K562 (cell line): ENCODE results near the gene SST. TPM values are rescaled to one million over a fixed set of nuclear protein-coding genes. Genes with fewer than 3 reads are reported as not detected.

Experiments
- CHAMP1 ChIP-seq: fragments of 450-650 bp; IDR thresholded peaks from 2 replicates; pipeline ENCODE4 v1.6.1; 2016; ENCODE audit warnings: mild to moderate bottlenecking
- DMBX1 ChIP-seq: fragments of 250-450 bp; sonication (Bioruptor Pico); IDR thresholded peaks from 2 replicates; pipeline ENCODE4 v1.8.0; 2022; ENCODE audit warnings: inconsistent platforms, mild to moderate bottlenecking, moderate library complexity, borderline replicate concordance
- HMBOX1 ChIP-seq: sonication (generic); IDR thresholded peaks from 2 replicates; pipeline ENCODE4 v1.6.1; 2016
- HMG20A ChIP-seq: fragments of 450-650 bp; formaldehyde crosslinking; conservative IDR thresholded peaks from 2 replicates; pipeline ENCODE4 v1.4.0; 2020; ENCODE audit warnings: mild to moderate bottlenecking, mixed read lengths
- PBX2 ChIP-seq, 2 experiments: IDR thresholded peaks in 1 of 2; conservative IDR thresholded peaks in 1 of 2; 2 replicates each; pipeline ENCODE4 v1.6.1; 2016; ENCODE audit warnings: low read depth in 2 of 2, mild to moderate bottlenecking in 1 of 2, missing compliant biosample characterization in 1 of 2, missing genetic modification characterization in 1 of 2, moderate library complexity in 1 of 2
- RBM17 ChIP-seq: fragments of 200-400 bp; formaldehyde crosslinking; IDR thresholded peaks from 2 replicates; pipeline ENCODE4 v1.6.1; 2017; ENCODE audit warnings: low read depth, mild to moderate bottlenecking, low read length, borderline replicate concordance
- TCF7 ChIP-seq: sonication (generic); IDR thresholded peaks from 2 replicates; pipeline ENCODE4 v1.6.1; 2016; ENCODE audit warnings: antibody characterized with exemption, borderline replicate concordance
- ZNF354B ChIP-seq: fragments of 250-450 bp; sonication (Bioruptor Pico); IDR thresholded peaks from 2 replicates; pipeline ENCODE4 v1.4.0; 2020
- ZNF76 ChIP-seq: fragments of 250-450 bp; sonication (Bioruptor Pico); IDR thresholded peaks from 2 replicates; pipeline ENCODE4 v1.4.0; 2020; ENCODE audit warnings: mild to moderate bottlenecking, moderate library complexity, borderline replicate concordance
- polyA plus RNA-seq, 8 experiments: library from polyadenylated mRNA; depleted of rRNA in 4 of 8; stranded (reverse) in 5 of 8; unstranded in 3 of 8; fragments of >200 nt; fragmentation: Nextera tagmentation in 2 of 8; fragmentation: Illumina TruSeq in 1 of 8; extraction: Ambion mirVana in 2 of 8; extraction: Trizol in 1 of 8; gene quantifications; 2 replicates each; pipeline versions ENCODE4 v1.2.1 to v1.2.3, GENCODE V29; 2011 to 2014; ENCODE audit warnings: inconsistent platforms in 1 of 8, missing spikeins in 1 of 8
- total RNA-seq, 7 experiments: library from RNA; depleted of rRNA in 6 of 7; stranded (reverse); fragments of >200 nt in 6 of 7; fragmentation: Illumina TruSeq in 2 of 7; extraction: Trizol in 2 of 7; gene quantifications; 2 replicates each; pipeline versions ENCODE4 v1.2.1 to v1.2.3, GENCODE V29; 2011 to 2021; ENCODE audit warnings: low replicate concordance in 1 of 7

SST gene
- total and polyA plus RNA-seq, 9 of the 15 experiments (the other 6 are each of a cell fraction or from before 2014, with no cell fraction given) = not detected

- TF ChIP-seq DMBX1 (CRISPR knock-in tag) = no peak
- TF ChIP-seq ZNF354B (CRISPR knock-in tag) = no peak
- TF ChIP-seq RBM17 = no peak
- TF ChIP-seq CHAMP1 = no peak
- TF ChIP-seq HMBOX1 = no peak
- no peak for TF ChIP-seq HMG20A (CRISPR knock-in tag)
- TF ChIP-seq ZNF76 (CRISPR knock-in tag) = no peak
- TF ChIP-seq TCF7 = no peak
- no peak for TF ChIP-seq PBX2 (CRISPR knock-in tag; IDR thresholded peaks at IDR 0.05; ENCODE audit: low read depth)
- no peak for TF ChIP-seq PBX2 (tag; conservative IDR thresholded peaks at IDR 0.05; ENCODE audit: low read depth)
Observed at GRCh38 chr3:187629711-187630110, 40.5 kb downstream of the SST start (continued).
